Vagina (tissue), 2 donors: ENCODE measurements around the gene MRPL39.

ENCODE experiments used
- POLR2A ChIP-seq, 2 donors: fragments of 450-650 bp; IDR thresholded peaks; one replicate each; pipeline ENCODE4 v1.6.1; 2017; ENCODE audit warnings: antibody characterized with exemption in 2 of 2, mild to moderate bottlenecking in 2 of 2, moderate library complexity in 2 of 2
- TF ChIP-seq, protein P1 (sequence below), 3 experiments: fragments of 450-650 bp in 2 of 3; fragments of 200-600 bp in 1 of 3; sonication (generic) in 1 of 3; IDR thresholded peaks; one replicate each; pipeline ENCODE4 v1.5.1; 2017 to 2019; ENCODE audit warnings: antibody characterized with exemption in 3 of 3, mild to moderate bottlenecking in 2 of 3, moderate library complexity in 2 of 3

- TF ChIP-seq, protein P1, sequence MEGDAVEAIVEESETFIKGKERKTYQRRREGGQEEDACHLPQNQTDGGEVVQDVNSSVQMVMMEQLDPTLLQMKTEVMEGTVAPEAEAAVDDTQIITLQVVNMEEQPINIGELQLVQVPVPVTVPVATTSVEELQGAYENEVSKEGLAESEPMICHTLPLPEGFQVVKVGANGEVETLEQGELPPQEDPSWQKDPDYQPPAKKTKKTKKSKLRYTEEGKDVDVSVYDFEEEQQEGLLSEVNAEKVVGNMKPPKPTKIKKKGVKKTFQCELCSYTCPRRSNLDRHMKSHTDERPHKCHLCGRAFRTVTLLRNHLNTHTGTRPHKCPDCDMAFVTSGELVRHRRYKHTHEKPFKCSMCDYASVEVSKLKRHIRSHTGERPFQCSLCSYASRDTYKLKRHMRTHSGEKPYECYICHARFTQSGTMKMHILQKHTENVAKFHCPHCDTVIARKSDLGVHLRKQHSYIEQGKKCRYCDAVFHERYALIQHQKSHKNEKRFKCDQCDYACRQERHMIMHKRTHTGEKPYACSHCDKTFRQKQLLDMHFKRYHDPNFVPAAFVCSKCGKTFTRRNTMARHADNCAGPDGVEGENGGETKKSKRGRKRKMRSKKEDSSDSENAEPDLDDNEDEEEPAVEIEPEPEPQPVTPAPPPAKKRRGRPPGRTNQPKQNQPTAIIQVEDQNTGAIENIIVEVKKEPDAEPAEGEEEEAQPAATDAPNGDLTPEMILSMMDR (IDR thresholded peaks at IDR 0.05): no peak
- no peak for TF ChIP-seq POLR2A (IDR thresholded peaks at IDR 0.05)
These were observed 36.2 kb upstream of the MRPL39 start for GRCh38 chr21:25643486-25643885.
